Endothelial cell of umbilical vein (primary cell): Measurements from ENCODE around the gene PLEKHA4. TPM values are rescaled to one million over a fixed set of nuclear protein-coding genes. Genes with fewer than 3 reads are reported as not detected.

Experiments
- BruUV-seq: library from RNA; stranded (reverse); fragments of 400-500 nt; replicated peaks from 2 replicates; lab custom pipeline; 2021; lab: Mats Ljungman, UMichigan
- CTCF ChIA-PET: fragments of 300-600, 350-600 bp; sonication (Branson Sonifier 250); formaldehyde crosslinking; loops from one replicate; lab custom pipeline; 2021; ENCODE audit warnings: antibody characterized with exemption, inconsistent platforms; lab: Charles Lee
- POLR2A ChIA-PET: fragments of 300-600, 350-600 bp; sonication (Branson Sonifier 250); formaldehyde crosslinking; loops from one replicate; lab custom pipeline; 2021; ENCODE audit warnings: antibody characterized with exemption, inconsistent platforms; lab: Charles Lee
- DNase-seq: peaks from one replicate; pipeline ENCODE4 v3.0.0-alpha.2; 2011; ENCODE audit warnings: low read depth, low spot score
- FAIRE-seq: peaks from 2 replicates; lab custom pipeline; 2011; peaks lifted over from hg19 to GRCh38; lab: Jason Lieb, UNC
- H2AFZ ChIP-seq: 2 replicates; pipeline ENCODE4 v1.6.0; 2012; ENCODE audit warnings: low read depth, low read length, control low read depth, inconsistent platforms
- H3K27ac ChIP-seq: 2 replicates; pipeline ENCODE4 v1.5.1; 2011; ENCODE audit warnings: low read depth, mild to moderate bottlenecking, control low read depth, low read length, moderate library complexity; ENCODE audit not compliant: insufficient read depth
- H3K27me3 ChIP-seq, 2 experiments: 2 replicates each; pipeline versions ENCODE4 v1.6.0 to v1.6.1; 2011; ENCODE audit warnings: low read length in 2 of 2, mixed read lengths in 1 of 2; ENCODE audit not compliant: control insufficient read depth in 2 of 2, insufficient read depth in 2 of 2
- H3K36me3 ChIP-seq, 2 experiments: 2 replicates in 1 of 2; 3 replicates in 1 of 2; pipeline ENCODE4 v1.5.1; 2011; ENCODE audit warnings: low read length in 2 of 2, mild to moderate bottlenecking in 1 of 2, moderate library complexity in 1 of 2; ENCODE audit not compliant: control insufficient read depth in 2 of 2, insufficient read depth in 2 of 2; ENCODE audit errors: extremely low read depth in 1 of 2
- H3K4me1 ChIP-seq: 3 replicates; pipeline ENCODE4 v1.5.1; 2011; ENCODE audit warnings: mild to moderate bottlenecking, low read length; ENCODE audit not compliant: control insufficient read depth, insufficient read depth; ENCODE audit errors: extremely low read depth
- H3K4me2 ChIP-seq: 2 replicates; pipeline ENCODE4 v1.6.1; 2011; ENCODE audit warnings: low read length, control low read depth, mixed read lengths; ENCODE audit not compliant: insufficient read depth
- H3K4me3 ChIP-seq, 3 experiments: fragments of 200-600 bp in 1 of 3; sonication (generic), shearing (Covaris generic) in 1 of 3; replicated peaks in 1 of 3; 2 replicates each; pipeline ENCODE4 v1.5.1; 2011 to 2016; ENCODE audit warnings: control low read depth in 3 of 3, low read length in 3 of 3, mild to moderate bottlenecking in 2 of 3, inconsistent platforms in 1 of 3, low read depth in 1 of 3, moderate library complexity in 1 of 3; ENCODE audit not compliant: insufficient read depth in 1 of 3
- H3K79me2 ChIP-seq: 2 replicates; pipeline ENCODE4 v1.6.0; 2012; ENCODE audit warnings: low read length, inconsistent platforms; ENCODE audit not compliant: control insufficient read depth, insufficient read depth
- H3K9ac ChIP-seq: replicated peaks from 2 replicates; pipeline ENCODE3; 2011; ENCODE audit warnings: low read length, control low read depth; ENCODE audit not compliant: insufficient read depth; ENCODE audit errors: extremely low read depth
- H3K9me1 ChIP-seq: replicated peaks from 3 replicates; pipeline ENCODE4 v1.6.0; 2011; ENCODE audit warnings: mild to moderate bottlenecking, low read length; ENCODE audit not compliant: control insufficient read depth, insufficient read depth; ENCODE audit errors: extremely low read depth
- H3K9me3 ChIP-seq: replicated peaks from 2 replicates; pipeline ENCODE4 v1.5.1; 2012; ENCODE audit warnings: low read length, inconsistent platforms; ENCODE audit not compliant: control insufficient read depth, insufficient read depth
- H4K20me1 ChIP-seq: replicated peaks from 2 replicates; pipeline ENCODE3; 2011; ENCODE audit warnings: mild to moderate bottlenecking, low read length; ENCODE audit not compliant: control insufficient read depth, insufficient read depth; ENCODE audit errors: extremely low read depth
- CTCF ChIP-seq, 2 donors: IDR thresholded peaks; 1 replicate in 1 of 2; 2 replicates in 1 of 2; pipeline ENCODE4 v1.5.1; 2011; ENCODE audit warnings: low read length in 2 of 2, mild to moderate bottlenecking in 2 of 2, moderate library complexity in 2 of 2, control low read depth in 1 of 2, inconsistent platforms in 1 of 2, low read depth in 1 of 2; ENCODE audit not compliant: insufficient read depth in 1 of 2; ENCODE audit errors: extremely low read depth in 1 of 2
- EZH2 ChIP-seq: IDR thresholded peaks from 2 replicates; pipeline ENCODE4 v1.6.1; 2012; ENCODE audit warnings: borderline replicate concordance, low read depth, mild to moderate bottlenecking, moderate library complexity, low read length, inconsistent platforms; ENCODE audit not compliant: severe bottlenecking
- FOS ChIP-seq: IDR thresholded peaks from 2 replicates; pipeline ENCODE4 v1.6.1; 2011; ENCODE audit warnings: mild to moderate bottlenecking, low read length, moderate library complexity, borderline replicate concordance; ENCODE audit not compliant: insufficient read depth
- GATA2 ChIP-seq: IDR thresholded peaks from 2 replicates; pipeline ENCODE4 v1.7.0; 2011; ENCODE audit warnings: low read depth, mild to moderate bottlenecking, moderate library complexity, mixed read lengths, low read length; ENCODE audit not compliant: insufficient read length, insufficient read depth
- JUN ChIP-seq: IDR thresholded peaks from 2 replicates; pipeline ENCODE4 v1.6.1; 2011; ENCODE audit warnings: borderline replicate concordance, low read depth; ENCODE audit not compliant: insufficient read length, insufficient read depth
- MYC ChIP-seq: IDR thresholded peaks from one replicate; pipeline ENCODE4 v1.6.1; 2011; ENCODE audit warnings: mild to moderate bottlenecking, low read depth, low read length
- POLR2A ChIP-seq: IDR thresholded peaks from 2 replicates; pipeline ENCODE4 v1.6.1; 2012; ENCODE audit warnings: low read depth, mild to moderate bottlenecking, control low read depth, low read length
- POLR2AphosphoS5 ChIP-seq: IDR thresholded peaks from 2 replicates; pipeline ENCODE4 v1.6.1; 2012; ENCODE audit warnings: low read depth, mild to moderate bottlenecking, control low read depth, low read length, moderate library complexity; ENCODE audit not compliant: insufficient read depth
- dilution Hi-C: fragments of 300-500 bp; cut with MboI; formaldehyde crosslinking; loops from one replicate; pipeline ENCODE4 v1.15.0; 2019; ENCODE audit warnings: low sequenced_read_pairs; ENCODE audit not compliant: extremely low pct_ligation_motif_present
- intact Hi-C: fragments of 100-400 bp; cut with micrococcal nuclease; formaldehyde crosslinking; loops from one replicate; pipeline ENCODE4 v1.10.0; 2022
- polyA plus RNA-seq, 4 experiments: library from polyadenylated mRNA; depleted of rRNA in 3 of 4; stranded (reverse) in 3 of 4; unstranded in 1 of 4; fragments of >200 nt; gene quantifications; 2 replicates each; pipeline versions ENCODE4 v1.2.1 to v1.2.3, GENCODE V29; 2011 to 2012; ENCODE audit warnings: missing spikeins in 1 of 4
- total RNA-seq: library from RNA; stranded (reverse); gene quantifications from 2 replicates; pipeline ENCODE4 v1.2.3, GENCODE V29; 2021
- TF ChIP-seq, protein P1 (sequence below): IDR thresholded peaks from 2 replicates; pipeline ENCODE4 v1.6.1; 2011; ENCODE audit not compliant: insufficient read depth, insufficient read length

PLEKHA4 gene
- total and polyA plus RNA-seq, 2 donors (not counting 3 experiments of a cell fraction or from before 2014, with no cell fraction given): 4.5 to 10.1 TPM

- DNase-seq: peak; percentile 48
- FAIRE-seq: no peak
- Histone ChIP-seq H3K9me1 (no peaks in the 10 kb centered on the region), H4K20me1 (no peaks in the 10 kb centered on the region), H2AFZ (no peak overlapping the region), H3K9me3 (no peaks in the 10 kb centered on the region), H3K79me2 (no peaks in the 10 kb centered on the region), H3K9ac (no peak overlapping the region), H3K4me2 (no peak overlapping the region), H3K27me3 (no peaks in the 10 kb centered on the region), H3K4me3 (no peak overlapping the region), H3K27ac (no peak overlapping the region), H3K4me1 (no peaks in the 10 kb centered on the region), H3K36me3 (no peaks in the 10 kb centered on the region)
- intact Hi-C loops: no loop called here
- no peak for TF ChIP-seq EZH2
- no peak for TF ChIP-seq POLR2A
- TF ChIP-seq MYC: no peak
- no peak for TF ChIP-seq JUN
- no peak for TF ChIP-seq GATA2
- no peak for TF ChIP-seq CTCF (IDR thresholded peaks at IDR 0.05; ENCODE audit: extremely low read depth in 1 of 2, insufficient read depth in 1 of 2, low read depth in 1 of 2, low read length in 2 of 2)
- no peak for TF ChIP-seq FOS
- TF ChIP-seq, protein P1, sequence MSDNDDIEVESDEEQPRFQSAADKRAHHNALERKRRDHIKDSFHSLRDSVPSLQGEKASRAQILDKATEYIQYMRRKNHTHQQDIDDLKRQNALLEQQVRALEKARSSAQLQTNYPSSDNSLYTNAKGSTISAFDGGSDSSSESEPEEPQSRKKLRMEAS: no peak
- TF ChIP-seq POLR2AphosphoS5: no peak
- ChIA-PET CTCF (interaction anchor here (0.7 kb wide), 3 partner anchors 17 to 149 kb away, joined by 3 read pairs; partner anchors contain the start of gene HSD17B14), POLR2A (interaction anchor here (0.6 kb wide), 1 partner anchor 880 kb away, joined by 6 read pairs; no protein-coding TSS in a partner anchor)
- no TSS peak for BruUV-seq
- dilution Hi-C loops: no loop called here
Observed at GRCh38 chr19:48819366-48819816, 49.0 kb downstream of the PLEKHA4 start.
